HepG2 (cell line): ENCODE data around the gene SRP68. TPM values are rescaled to one million over a fixed set of nuclear protein-coding genes. Genes with fewer than 3 reads are reported as not detected.

Experiments
- BHLHE40 ChIP-seq: IDR thresholded peaks from 2 replicates; pipeline ENCODE4 v1.6.1; 2011; ENCODE audit warnings: low read length, improper control_type of control experiment
- CCAR2 ChIP-seq: fragments of 200-400 bp; formaldehyde crosslinking; optimal IDR thresholded peaks from 2 replicates; pipeline ENCODE3; 2018; ENCODE audit warnings: low read depth, mild to moderate bottlenecking, low read length, moderate library complexity
- EED ChIP-seq: sonication (generic); formaldehyde crosslinking; IDR thresholded peaks from 2 replicates; pipeline ENCODE4 v1.5.0; 2020; ENCODE audit warnings: mild to moderate bottlenecking, missing genetic modification reagents
- GATAD2A ChIP-seq: IDR thresholded peaks from 2 replicates; pipeline ENCODE4 v1.6.1; 2016
- NFE2L2 ChIP-seq: fragments of 150-350 bp; IDR thresholded peaks from 2 replicates; pipeline ENCODE4 v1.6.1; 2014; ENCODE audit warnings: low read length
- SOX13 ChIP-seq, 3 experiments: fragments of 450-650 bp in 1 of 3; sonication (generic) in 1 of 3; formaldehyde crosslinking in 1 of 3; IDR thresholded peaks in 2 of 3; conservative IDR thresholded peaks in 1 of 3; 2 replicates each; pipeline versions ENCODE4 v1.5.0 to v1.6.1; 2016 to 2020; ENCODE audit warnings: antibody characterized with exemption in 1 of 3, mild to moderate bottlenecking in 1 of 3, missing compliant biosample characterization in 1 of 3, missing genetic modification reagents in 1 of 3, moderate library complexity in 1 of 3
- THAP11 ChIP-seq: IDR thresholded peaks from 2 replicates; pipeline ENCODE4 v1.6.1; 2016; ENCODE audit warnings: missing biosample characterization, missing genetic modification reagents
- YEATS4 ChIP-seq: sonication (generic); formaldehyde crosslinking; IDR thresholded peaks from 2 replicates; pipeline ENCODE4 v1.4.0; 2020; ENCODE audit warnings: missing genetic modification reagents, borderline replicate concordance
- ZNF354B ChIP-seq: sonication (generic); formaldehyde crosslinking; IDR thresholded peaks from 2 replicates; pipeline ENCODE4 v1.8.0; 2022; ENCODE audit warnings: mild to moderate bottlenecking, missing genetic modification reagents
- ZNF572 ChIP-seq: sonication (generic); formaldehyde crosslinking; IDR thresholded peaks from 2 replicates; pipeline ENCODE4 v1.5.1; 2020; ENCODE audit warnings: mild to moderate bottlenecking, missing genetic modification reagents
- polyA plus RNA-seq, 8 experiments: library from polyadenylated mRNA; depleted of rRNA in 3 of 8; stranded (reverse) in 7 of 8; unstranded in 1 of 8; fragments of >200 nt; fragmentation: Illumina TruSeq in 4 of 8; extraction: Trizol in 4 of 8; gene quantifications; 2 replicates each; pipeline versions ENCODE4 v1.2.1 to v1.2.3, GENCODE V29; 2011 to 2016; ENCODE audit warnings: low read depth in 4 of 8, missing spikeins in 1 of 8, mixed read lengths in 1 of 8; ENCODE audit not compliant: insufficient read depth in 1 of 8
- total RNA-seq, 5 experiments: library from RNA; depleted of rRNA; stranded (reverse); fragments of >200 nt; fragmentation: Illumina TruSeq; extraction: Trizol; gene quantifications; 2 replicates each; pipeline ENCODE4 v1.2.3, GENCODE V29; 2016; ENCODE audit warnings: low read depth in 1 of 5
- TF ChIP-seq, protein P1 (sequence below): sonication (generic); formaldehyde crosslinking; IDR thresholded peaks from 2 replicates; pipeline ENCODE4 v1.4.0; 2020; ENCODE audit warnings: missing genetic modification reagents
- TF ChIP-seq, protein P2 (sequence below): sonication (generic); formaldehyde crosslinking; IDR thresholded peaks from 2 replicates; pipeline ENCODE4 v1.8.1; 2023; ENCODE audit warnings: mild to moderate bottlenecking, missing genetic modification reagents
- TF ChIP-seq, protein P3 (sequence below): sonication (generic); formaldehyde crosslinking; IDR thresholded peaks from 2 replicates; pipeline ENCODE4; 2020; ENCODE audit warnings: missing genetic modification reagents, mild to moderate bottlenecking, borderline replicate concordance
- TF ChIP-seq, protein P4 (sequence below): sonication (generic); formaldehyde crosslinking; IDR thresholded peaks from 2 replicates; pipeline ENCODE4 v1.4.0; 2020; ENCODE audit warnings: missing genetic modification reagents, borderline replicate concordance
- TF ChIP-seq, protein P5 (sequence below): IDR thresholded peaks from 2 replicates; pipeline ENCODE4 v1.6.1; 2016; ENCODE audit warnings: low read depth, control low read depth
- TF ChIP-seq, protein P6 (sequence below): sonication (generic); formaldehyde crosslinking; IDR thresholded peaks from 2 replicates; pipeline ENCODE4 v1.4.0; 2020; ENCODE audit warnings: missing genetic modification reagents, mild to moderate bottlenecking, borderline replicate concordance

SRP68 gene
- total and polyA plus RNA-seq, 2 of the 13 experiments (the other 11 are each of a cell fraction or from before 2014, with no cell fraction given) = 39.8 to 74.3 TPM

DNA sequence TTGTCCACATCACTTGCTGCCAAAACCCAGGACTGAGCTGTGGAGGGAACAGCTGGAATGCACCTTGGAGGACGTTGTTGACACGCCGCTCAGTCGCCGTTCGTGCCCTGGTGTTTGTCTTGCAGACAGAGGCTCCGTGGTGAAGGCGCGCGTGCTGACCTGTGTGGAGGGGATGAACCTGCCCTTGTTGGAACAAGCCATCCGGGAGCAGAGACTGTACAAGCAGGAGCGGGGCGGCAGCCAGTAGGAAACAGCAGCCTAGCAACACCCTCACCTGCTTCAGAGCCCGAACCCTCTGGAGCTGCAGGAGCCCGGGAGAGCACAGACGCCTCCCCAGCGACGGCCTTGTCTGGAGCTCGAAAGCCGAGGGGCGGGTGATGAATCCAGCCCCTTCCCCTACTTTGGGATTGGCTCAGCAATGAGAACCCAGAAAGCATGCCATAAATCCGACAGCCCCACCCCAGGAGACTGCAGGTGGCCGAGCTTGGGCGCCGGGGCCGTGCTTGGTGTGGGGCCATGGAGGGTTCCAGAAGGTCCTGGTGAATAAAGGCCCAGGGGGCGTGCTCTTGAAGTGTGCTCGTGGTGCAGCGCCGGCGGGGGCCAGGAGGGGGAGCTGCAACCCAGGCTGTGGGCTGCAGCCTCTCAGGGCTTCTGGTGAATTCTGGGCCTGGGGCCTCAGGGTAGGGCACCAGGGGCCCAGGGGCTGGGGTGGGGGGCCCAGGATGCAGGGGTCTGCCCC is 72.1 kb downstream of the SRP68 start (continued):
- TF ChIP-seq SOX13 (IDR thresholded peaks at IDR 0.05) (no peak), SOX13 (CRISPR knock-in tag; conservative IDR thresholded peaks at IDR 0.05 in 1 of 2, IDR thresholded peaks at IDR 0.05 in 1 of 2) (peak in 1 of 2 experiments; percentile 31; a peak in 2 of 4 replicates), THAP11 (peak; percentile 42; the same call in 1 of the 2 replicates), EED (no peak), YEATS4 (CRISPR knock-in tag) (no peak; the same call in 1 of the 2 replicates), GATAD2A (CRISPR knock-in tag) (peak; percentile 46), NFE2L2 (no peak), BHLHE40 (0 out of 2 replicates have a peak, but pooled peaks have one; percentile 13), ZNF572 (CRISPR knock-in tag) (0 out of 2 replicates have a peak, but pooled peaks have one; percentile 30), CCAR2 (no peak), ZNF354B (peak; percentile 50; the same call in 1 of the 2 replicates)
- TF ChIP-seq, protein P1, sequence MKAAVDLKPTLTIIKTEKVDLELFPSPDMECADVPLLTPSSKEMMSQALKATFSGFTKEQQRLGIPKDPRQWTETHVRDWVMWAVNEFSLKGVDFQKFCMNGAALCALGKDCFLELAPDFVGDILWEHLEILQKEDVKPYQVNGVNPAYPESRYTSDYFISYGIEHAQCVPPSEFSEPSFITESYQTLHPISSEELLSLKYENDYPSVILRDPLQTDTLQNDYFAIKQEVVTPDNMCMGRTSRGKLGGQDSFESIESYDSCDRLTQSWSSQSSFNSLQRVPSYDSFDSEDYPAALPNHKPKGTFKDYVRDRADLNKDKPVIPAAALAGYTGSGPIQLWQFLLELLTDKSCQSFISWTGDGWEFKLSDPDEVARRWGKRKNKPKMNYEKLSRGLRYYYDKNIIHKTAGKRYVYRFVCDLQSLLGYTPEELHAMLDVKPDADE (CRISPR knock-in tag) = 0 out of 2 replicates have a peak, but pooled peaks have one; percentile 40
- TF ChIP-seq, protein P2, sequence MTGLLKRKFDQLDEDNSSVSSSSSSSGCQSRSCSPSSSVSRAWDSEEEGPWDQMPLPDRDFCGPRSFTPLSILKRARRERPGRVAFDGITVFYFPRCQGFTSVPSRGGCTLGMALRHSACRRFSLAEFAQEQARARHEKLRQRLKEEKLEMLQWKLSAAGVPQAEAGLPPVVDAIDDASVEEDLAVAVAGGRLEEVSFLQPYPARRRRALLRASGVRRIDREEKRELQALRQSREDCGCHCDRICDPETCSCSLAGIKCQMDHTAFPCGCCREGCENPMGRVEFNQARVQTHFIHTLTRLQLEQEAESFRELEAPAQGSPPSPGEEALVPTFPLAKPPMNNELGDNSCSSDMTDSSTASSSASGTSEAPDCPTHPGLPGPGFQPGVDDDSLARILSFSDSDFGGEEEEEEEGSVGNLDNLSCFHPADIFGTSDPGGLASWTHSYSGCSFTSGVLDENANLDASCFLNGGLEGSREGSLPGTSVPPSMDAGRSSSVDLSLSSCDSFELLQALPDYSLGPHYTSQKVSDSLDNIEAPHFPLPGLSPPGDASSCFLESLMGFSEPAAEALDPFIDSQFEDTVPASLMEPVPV (CRISPR knock-in tag) = peak; percentile 46; the same call in 1 of the 2 replicates
- TF ChIP-seq, protein P3, sequence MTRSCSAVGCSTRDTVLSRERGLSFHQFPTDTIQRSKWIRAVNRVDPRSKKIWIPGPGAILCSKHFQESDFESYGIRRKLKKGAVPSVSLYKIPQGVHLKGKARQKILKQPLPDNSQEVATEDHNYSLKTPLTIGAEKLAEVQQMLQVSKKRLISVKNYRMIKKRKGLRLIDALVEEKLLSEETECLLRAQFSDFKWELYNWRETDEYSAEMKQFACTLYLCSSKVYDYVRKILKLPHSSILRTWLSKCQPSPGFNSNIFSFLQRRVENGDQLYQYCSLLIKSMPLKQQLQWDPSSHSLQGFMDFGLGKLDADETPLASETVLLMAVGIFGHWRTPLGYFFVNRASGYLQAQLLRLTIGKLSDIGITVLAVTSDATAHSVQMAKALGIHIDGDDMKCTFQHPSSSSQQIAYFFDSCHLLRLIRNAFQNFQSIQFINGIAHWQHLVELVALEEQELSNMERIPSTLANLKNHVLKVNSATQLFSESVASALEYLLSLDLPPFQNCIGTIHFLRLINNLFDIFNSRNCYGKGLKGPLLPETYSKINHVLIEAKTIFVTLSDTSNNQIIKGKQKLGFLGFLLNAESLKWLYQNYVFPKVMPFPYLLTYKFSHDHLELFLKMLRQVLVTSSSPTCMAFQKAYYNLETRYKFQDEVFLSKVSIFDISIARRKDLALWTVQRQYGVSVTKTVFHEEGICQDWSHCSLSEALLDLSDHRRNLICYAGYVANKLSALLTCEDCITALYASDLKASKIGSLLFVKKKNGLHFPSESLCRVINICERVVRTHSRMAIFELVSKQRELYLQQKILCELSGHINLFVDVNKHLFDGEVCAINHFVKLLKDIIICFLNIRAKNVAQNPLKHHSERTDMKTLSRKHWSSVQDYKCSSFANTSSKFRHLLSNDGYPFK = peak; percentile 33; the same call in 1 of the 2 replicates
- TF ChIP-seq, protein P4, sequence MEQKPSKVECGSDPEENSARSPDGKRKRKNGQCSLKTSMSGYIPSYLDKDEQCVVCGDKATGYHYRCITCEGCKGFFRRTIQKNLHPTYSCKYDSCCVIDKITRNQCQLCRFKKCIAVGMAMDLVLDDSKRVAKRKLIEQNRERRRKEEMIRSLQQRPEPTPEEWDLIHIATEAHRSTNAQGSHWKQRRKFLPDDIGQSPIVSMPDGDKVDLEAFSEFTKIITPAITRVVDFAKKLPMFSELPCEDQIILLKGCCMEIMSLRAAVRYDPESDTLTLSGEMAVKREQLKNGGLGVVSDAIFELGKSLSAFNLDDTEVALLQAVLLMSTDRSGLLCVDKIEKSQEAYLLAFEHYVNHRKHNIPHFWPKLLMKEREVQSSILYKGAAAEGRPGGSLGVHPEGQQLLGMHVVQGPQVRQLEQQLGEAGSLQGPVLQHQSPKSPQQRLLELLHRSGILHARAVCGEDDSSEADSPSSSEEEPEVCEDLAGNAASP (CRISPR knock-in tag) = peak; percentile 21; the same call in 1 of the 2 replicates
- TF ChIP-seq, protein P5, sequence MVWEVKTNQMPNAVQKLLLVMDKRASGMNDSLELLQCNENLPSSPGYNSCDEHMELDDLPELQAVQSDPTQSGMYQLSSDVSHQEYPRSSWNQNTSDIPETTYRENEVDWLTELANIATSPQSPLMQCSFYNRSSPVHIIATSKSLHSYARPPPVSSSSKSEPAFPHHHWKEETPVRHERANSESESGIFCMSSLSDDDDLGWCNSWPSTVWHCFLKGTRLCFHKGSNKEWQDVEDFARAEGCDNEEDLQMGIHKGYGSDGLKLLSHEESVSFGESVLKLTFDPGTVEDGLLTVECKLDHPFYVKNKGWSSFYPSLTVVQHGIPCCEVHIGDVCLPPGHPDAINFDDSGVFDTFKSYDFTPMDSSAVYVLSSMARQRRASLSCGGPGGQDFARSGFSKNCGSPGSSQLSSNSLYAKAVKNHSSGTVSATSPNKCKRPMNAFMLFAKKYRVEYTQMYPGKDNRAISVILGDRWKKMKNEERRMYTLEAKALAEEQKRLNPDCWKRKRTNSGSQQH (CRISPR knock-in tag) = no peak
- TF ChIP-seq, protein P6, sequence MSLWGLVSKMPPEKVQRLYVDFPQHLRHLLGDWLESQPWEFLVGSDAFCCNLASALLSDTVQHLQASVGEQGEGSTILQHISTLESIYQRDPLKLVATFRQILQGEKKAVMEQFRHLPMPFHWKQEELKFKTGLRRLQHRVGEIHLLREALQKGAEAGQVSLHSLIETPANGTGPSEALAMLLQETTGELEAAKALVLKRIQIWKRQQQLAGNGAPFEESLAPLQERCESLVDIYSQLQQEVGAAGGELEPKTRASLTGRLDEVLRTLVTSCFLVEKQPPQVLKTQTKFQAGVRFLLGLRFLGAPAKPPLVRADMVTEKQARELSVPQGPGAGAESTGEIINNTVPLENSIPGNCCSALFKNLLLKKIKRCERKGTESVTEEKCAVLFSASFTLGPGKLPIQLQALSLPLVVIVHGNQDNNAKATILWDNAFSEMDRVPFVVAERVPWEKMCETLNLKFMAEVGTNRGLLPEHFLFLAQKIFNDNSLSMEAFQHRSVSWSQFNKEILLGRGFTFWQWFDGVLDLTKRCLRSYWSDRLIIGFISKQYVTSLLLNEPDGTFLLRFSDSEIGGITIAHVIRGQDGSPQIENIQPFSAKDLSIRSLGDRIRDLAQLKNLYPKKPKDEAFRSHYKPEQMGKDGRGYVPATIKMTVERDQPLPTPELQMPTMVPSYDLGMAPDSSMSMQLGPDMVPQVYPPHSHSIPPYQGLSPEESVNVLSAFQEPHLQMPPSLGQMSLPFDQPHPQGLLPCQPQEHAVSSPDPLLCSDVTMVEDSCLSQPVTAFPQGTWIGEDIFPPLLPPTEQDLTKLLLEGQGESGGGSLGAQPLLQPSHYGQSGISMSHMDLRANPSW = no peak
